Measurements from ENCODE around the gene FLCN.
"Not testable (repeated sequence)": the region's sequence is repeated elsewhere in the genome, so short reads cannot be mapped to it uniquely, and the experiment has no call there.

FLCN gene, protein sequence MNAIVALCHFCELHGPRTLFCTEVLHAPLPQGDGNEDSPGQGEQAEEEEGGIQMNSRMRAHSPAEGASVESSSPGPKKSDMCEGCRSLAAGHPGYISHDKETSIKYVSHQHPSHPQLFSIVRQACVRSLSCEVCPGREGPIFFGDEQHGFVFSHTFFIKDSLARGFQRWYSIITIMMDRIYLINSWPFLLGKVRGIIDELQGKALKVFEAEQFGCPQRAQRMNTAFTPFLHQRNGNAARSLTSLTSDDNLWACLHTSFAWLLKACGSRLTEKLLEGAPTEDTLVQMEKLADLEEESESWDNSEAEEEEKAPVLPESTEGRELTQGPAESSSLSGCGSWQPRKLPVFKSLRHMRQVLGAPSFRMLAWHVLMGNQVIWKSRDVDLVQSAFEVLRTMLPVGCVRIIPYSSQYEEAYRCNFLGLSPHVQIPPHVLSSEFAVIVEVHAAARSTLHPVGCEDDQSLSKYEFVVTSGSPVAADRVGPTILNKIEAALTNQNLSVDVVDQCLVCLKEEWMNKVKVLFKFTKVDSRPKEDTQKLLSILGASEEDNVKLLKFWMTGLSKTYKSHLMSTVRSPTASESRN

DNA sequence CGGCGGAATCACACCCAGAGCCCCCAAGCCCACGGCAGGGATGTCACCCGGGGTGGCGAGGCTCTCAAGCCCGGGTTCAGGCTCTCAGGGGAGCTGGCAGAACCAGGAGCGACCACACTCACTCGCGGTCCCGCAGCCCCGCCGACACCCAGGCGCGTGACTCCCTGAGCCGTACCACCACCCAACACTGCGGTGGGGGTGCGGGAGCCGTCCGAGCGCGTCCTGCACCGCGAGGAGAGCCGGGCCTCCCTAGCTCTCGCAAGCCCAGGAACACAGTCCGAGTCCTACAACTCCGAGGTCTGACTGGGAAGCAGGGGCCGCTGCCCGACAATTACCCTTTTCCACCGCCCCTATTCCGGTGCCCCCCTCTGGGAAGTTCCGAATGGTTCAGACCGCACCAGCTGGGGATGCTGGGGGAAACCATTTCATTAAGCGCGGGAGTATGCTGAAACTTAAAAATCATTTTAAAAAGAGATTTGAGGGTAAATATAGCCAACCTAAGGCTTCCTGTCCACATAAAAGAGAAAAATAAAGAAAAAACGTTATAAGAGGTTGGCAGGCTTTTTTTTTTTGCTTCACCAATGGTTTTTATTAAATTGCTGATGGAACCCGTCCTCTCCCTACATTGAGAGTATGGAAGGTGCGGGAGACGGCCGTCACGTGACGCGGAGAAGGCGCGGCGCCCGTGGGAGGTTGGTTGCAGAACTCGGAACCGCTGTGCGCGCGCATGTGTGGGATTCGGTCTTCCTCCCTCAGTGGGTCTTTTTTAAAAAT, at the start of gene FLCN:
FLCN (minus strand) TSS at position 143 of the 774 bp plus-strand sequence. CDS start 9,031 bp downstream, outside the sequence.
- DNase-seq, result peak; percentile 91
- ATAC-seq, result peak; percentile 87

DNA sequence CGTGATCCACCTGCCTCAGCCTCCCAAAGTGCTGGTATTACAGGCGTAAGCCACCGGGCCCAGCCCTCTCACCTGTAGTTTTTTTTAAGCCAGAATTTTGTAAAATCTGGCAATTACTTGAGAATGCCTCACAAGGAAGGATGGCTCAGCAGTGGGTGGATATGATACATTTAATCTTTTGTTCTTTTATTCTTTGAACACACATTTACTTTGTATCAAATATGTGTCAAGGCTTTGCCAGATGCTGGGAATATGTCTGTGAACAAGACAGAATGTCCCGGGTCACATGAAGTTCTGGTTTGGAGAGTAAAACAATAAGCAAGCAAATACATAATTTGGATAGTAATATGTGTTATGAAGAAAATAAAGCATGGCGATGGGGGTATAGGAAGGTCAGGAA, 49.0 kb upstream of the FLCN start:
- no peak for ATAC-seq
- no peak for DNase-seq

DNA sequence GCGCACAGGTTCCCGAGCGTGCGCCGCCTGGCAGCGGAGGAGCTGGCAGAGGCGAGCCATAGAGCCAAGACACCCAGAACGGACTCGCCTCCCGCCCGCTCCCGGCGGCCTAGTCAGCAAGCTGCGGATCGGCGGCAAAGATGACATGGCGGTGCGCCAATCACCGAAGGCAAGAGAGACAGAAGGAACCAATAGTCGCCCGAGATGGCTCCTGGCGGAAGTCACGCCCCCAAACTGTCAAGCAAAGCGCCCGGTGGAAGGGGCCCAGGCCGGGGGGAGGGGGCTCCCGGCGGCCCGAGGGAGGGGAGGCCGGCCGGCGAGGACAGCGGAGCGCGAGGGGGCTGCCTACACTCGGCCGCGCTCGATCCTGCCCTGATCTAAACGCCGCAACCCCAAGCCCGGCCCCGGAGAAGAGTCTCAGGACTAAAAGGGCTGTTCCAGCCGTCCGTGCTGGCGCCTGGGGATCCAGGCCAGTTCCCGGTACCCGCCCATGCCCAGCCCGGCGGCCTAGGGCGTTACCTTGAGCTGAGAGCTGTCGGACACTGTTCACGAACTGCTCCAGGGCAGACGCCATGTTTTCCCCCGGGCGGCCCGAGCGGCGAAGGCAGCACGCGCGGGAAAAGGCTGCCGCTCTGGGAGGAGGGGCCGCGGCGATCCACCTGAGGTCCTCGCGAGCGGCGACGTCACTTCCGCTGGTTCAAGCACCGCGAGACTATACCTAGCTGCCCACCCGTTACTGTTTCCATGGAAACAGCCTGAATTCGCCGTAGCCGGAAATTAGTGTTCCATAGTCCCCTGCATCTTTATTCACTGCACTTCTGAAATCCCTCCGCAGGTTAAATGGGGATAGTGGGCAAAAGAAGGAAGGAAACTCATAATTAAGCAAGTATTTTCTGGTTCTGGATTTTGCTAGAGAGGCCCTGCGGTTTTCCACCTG, 43.9 kb upstream of the FLCN start, which contains the start of gene COPS3:
COPS3 (minus strand) TSS at position 634 of the 937 bp plus-strand sequence; CDS start at position 574, 60 bp downstream.
- peak; percentile 98 for DNase-seq
- peak; percentile 96 for ATAC-seq

- ATAC-seq, result no peak
- no peak for DNase-seq
Observed at GRCh38 chr17:17279316-17279715, 42.3 kb upstream of the FLCN start.

DNA sequence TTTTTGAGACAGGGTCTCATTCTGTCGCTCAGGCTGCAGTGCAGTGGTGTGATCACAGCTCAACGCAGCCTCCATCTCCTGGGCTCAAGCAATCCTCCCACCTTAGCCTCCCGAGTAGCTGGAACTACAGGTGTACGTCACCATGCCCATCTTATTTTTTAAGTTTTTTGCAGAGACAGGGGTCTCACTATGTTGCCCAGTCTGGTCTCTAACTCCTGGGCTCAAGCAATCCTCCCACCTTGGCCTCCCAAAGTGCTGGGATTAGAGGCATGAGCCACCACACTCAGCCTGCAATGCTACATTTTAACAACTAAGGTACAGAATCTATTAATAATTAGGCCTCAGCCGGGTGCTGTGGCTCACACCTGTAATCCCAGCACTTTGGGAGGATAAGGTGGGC, 40.5 kb upstream of the FLCN start:
- not testable (repeated sequence) for DNase-seq, ATAC-seq

- ATAC-seq (no peak), DNase-seq (no peak)
Observed at GRCh38 chr17:17275971-17276370, 39.0 kb upstream of the FLCN start.

DNA sequence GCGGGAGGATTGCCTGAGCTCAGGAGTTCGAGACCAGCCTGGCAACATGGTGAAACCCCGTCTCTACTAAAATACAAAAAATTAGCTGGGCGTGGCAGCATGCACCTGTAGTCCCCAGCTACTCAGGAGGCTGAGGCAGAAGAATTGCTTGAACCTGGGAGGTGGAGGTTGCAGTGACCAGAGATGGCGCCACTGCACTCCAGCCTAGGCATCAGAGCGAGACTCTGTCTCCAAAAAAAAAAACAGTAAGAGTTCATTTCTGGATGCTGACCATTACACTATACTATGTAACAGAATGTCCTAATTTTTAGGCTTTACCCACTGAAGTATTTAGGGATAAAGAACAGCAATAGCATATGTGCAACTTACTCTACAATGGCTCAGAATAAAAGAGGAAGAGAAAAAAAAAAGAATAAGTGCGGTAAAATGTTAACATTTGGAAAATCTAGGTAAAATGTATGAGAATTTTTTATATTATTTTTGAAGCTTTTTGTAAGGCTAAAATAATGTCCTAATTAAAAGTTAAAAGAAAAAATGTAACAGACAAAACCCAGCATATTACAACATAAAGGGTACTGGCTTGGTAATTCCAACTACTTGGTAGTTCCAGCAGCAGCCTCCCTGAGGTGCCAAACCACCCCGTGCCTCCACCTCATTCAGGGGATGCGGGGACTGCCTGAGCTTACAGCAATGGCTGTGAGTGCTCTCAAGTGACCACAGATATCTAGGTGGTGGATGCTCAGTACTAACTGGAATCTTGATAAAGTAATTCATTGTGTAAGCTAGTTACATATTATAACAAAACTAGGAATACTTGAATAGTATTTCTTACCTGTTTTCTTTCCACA, 33.2 kb upstream of the FLCN start:
- ATAC-seq (no peak), DNase-seq (peak; percentile 17)

DNA sequence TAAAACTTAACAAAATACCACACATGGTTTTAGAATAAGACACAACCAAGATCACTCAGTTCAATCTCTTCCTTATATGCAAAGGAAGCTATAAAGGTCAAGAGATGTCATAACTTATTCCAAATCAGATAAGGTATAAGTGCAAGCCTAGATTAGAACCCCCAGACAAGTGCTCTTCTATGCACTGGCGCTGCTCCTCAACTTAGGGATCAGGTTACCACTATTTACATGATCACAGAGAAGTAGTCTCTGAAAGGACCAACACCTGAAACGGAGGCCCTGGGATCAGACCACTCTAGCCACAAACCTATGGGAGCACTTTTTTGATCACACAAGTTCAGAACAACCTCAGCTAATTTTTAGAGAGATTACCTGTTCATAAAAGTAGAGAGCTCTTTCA, 27.5 kb upstream of the FLCN start:
- no peak for DNase-seq
- ATAC-seq, result no peak

GRCh38 chr17:17258998-17259397, 22.0 kb upstream of the FLCN start:
- no peak for ATAC-seq
- DNase-seq, result no peak

DNA sequence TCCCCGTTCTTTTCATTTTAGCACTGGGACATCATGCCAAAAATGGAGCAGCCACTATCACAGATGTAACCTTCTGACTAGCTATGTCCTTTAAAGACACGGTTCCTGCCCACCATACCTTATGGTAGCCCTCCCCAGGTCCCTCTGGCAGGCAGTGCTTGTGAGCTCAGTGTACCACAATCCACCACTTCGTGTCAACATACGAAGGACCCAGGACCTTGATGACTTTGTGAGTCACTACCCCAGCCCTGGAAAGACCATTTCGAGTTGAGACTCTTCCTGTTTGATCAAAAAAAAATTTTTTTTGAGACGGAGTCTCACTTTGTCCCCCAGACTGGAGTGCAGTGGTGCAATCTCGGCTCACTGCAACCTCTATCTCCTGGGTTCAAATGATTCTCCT, 21.0 kb upstream of the FLCN start:
- DNase-seq (no peak), ATAC-seq (no peak)

GRCh38 chr17:17256316-17256715, 19.3 kb upstream of the FLCN start:
- ATAC-seq (no peak), DNase-seq (no peak)

DNA sequence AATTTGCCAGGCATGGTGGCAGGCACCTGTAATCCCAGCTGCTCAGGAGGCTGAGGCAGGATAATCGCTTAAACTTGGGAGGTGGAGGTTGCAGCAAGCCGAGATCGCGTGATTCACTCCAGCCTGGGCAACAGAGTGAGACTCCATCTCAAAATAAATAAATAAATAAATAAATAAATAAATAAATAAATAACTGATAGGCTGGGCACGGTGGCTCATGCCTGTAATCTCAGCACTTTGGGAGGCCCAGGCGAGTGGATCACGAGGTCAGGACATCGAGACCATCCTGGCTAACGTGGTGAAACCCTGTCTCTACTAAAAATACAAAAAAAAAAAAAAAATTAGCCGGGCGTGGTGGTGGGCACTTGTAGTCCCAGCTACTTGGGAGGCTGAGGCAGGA, 18.7 kb upstream of the FLCN start:
- ATAC-seq, result not testable (repeated sequence)

GRCh38 chr17:17254036-17254435, 17.1 kb upstream of the FLCN start:
- ATAC-seq (no peak), DNase-seq (no peak)

More for the DNA sequence above, 18.7 kb upstream of the FLCN start:
- DNase-seq, result not testable (repeated sequence)

DNA sequence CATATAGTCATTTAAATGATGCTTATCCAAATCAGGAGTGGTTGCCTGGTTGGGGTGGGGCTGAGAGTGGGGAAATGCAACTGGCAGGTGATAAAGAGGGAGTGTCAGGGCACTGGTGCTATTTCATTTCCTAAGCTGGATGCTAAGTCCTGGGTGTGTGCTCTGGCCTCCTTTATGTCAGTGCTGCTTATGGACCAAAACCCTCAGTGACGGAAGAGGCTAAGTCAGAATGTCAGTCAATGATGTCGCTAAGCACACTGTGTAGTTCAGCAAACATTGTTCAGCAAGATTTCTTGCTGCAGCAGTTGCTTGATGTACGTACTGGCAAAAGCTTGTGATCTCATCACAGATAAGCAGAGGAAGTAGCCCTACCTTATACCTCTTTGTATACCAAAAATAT, 16.4 kb upstream of the FLCN start:
- DNase-seq, result no peak
- no peak for ATAC-seq

- DNase-seq (no peak), ATAC-seq (no peak)
Observed at GRCh38 chr17:17252149-17252661, 15.2 kb upstream of the FLCN start.

DNA sequence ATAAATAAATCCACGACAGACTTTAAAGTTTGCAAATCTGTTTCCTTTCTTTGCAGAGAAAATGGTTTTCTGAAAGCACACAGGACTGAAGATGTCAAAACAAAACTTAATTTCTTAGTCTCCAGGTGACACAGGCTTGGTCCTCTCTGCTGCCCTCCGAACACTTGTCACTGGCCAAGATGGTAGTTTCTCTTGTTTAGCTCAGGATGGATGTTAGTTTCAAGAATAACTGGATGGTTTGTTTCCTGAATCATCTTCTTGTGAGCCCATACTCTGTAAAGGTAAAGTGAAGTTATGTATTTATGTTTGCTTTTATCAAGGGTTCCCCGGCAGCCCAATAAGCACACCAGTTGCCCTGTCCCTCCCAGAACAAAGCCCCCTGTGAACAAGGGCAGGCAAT, 9.9 kb upstream of the FLCN start:
- DNase-seq (no peak), ATAC-seq (no peak)

DNA sequence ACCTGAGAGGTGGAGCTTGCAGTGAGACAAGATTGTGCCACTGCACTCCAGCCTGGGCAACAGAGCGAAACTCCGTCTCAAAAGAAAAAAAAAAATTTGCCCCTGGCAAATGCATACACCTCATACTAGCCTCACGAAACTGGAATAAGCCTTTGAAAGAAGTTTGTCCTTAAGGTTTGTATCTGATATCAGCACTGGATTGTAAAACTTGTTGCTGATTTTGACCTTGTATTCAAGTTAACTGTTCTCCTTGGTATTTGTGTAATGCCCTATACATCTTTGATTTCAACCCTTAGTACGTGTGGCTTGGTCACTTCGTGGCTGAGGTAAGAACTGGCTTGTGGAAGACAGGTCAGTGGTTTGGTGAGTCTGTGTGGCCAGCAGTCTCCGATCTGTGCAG, 6.2 kb upstream of the FLCN start:
- ATAC-seq (no peak), DNase-seq (no peak)

GRCh38 chr17:17242246-17242645, 5.3 kb upstream of the FLCN start:
- DNase-seq, result no peak
- ATAC-seq, result no peak

DNA sequence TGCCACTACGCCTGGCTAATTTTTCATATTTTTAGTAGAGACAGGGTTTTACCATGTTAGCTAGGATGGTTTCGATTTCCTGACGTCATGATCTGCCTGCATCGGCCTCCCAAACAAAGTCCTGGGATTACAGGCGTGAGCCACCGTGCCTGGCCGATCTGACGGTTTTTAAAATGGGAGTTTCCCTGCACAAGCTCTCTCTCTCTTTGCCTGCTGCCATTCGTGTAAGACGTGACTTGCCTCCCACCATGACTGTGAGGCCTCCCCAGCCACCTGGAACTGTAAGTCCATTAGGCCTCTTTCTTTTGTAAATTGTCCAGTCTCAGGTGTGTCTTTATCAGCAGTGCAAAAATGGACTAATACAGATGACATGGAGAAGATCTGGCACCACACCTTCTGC, 4.7 kb upstream of the FLCN start:
- DNase-seq (no peak), ATAC-seq (no peak)

GRCh38 chr17:17239832-17240231, 2.9 kb upstream of the FLCN start:
- peak; percentile 42 for ATAC-seq
- no peak for DNase-seq

Data from stimulated activated naive CD8-positive, alpha-beta T cell treated with anti-CD3 and anti-CD28 coated beads, Interleukin-15, Interleukin-2, amounts not matched to agents 100 U/mL and 50 U/mL, for 24 hours (primary cell).